Fibroblast of lung (primary cell): ENCODE data around the gene IFTAP. TPM values are rescaled to one million over a fixed set of nuclear protein-coding genes. Genes with fewer than 3 reads are reported as not detected.

Experiments
- DNase-seq, 2 donors: peaks; one replicate each; pipeline versions ENCODE4 v3.0.0 to v3.0.0-alpha.2; 2010; ENCODE audit warnings: low read depth in 2 of 2
- H2AFZ ChIP-seq: 2 replicates; pipeline ENCODE4 v1.5.1; 2012; ENCODE audit warnings: low read length, control low read depth, inconsistent platforms
- H3K27ac ChIP-seq: 2 replicates; pipeline ENCODE4 v1.5.1; 2011; ENCODE audit warnings: low read length, control low read depth; ENCODE audit not compliant: insufficient read depth
- H3K27me3 ChIP-seq: 2 replicates; pipeline ENCODE4 v1.5.1; 2011; ENCODE audit warnings: mild to moderate bottlenecking, low read length; ENCODE audit not compliant: control insufficient read depth, insufficient read depth
- H3K36me3 ChIP-seq: 2 replicates; pipeline ENCODE4 v1.5.1; 2011; ENCODE audit warnings: low read length; ENCODE audit not compliant: control insufficient read depth, insufficient read depth
- H3K4me1 ChIP-seq: 2 replicates; pipeline ENCODE4 v1.5.1; 2011; ENCODE audit warnings: low read length; ENCODE audit not compliant: control insufficient read depth, insufficient read depth; ENCODE audit errors: extremely low read depth
- H3K4me2 ChIP-seq: 2 replicates; pipeline ENCODE4 v1.5.1; 2011; ENCODE audit warnings: low read length, control low read depth; ENCODE audit not compliant: insufficient read depth; ENCODE audit errors: extremely low read depth
- H3K4me3 ChIP-seq, 4 experiments: fragments of 200-600 bp in 1 of 4; sonication (generic) in 1 of 4; replicated peaks in 1 of 4; 2 replicates each; pipeline ENCODE4 v1.5.1; 2011 to 2016; ENCODE audit warnings: low read length in 4 of 4, low read depth in 3 of 4, mild to moderate bottlenecking in 3 of 4, control low read depth in 2 of 4, inconsistent platforms in 1 of 4, mixed read lengths in 1 of 4; ENCODE audit not compliant: insufficient read depth in 1 of 4; ENCODE audit errors: control extremely low read depth in 1 of 4
- H3K79me2 ChIP-seq: 2 replicates; pipeline ENCODE4 v1.5.1; 2012; ENCODE audit warnings: mild to moderate bottlenecking, low read length, inconsistent platforms; ENCODE audit not compliant: control insufficient read depth, insufficient read depth
- H3K9ac ChIP-seq: 2 replicates; pipeline ENCODE4 v1.5.1; 2011; ENCODE audit warnings: mild to moderate bottlenecking, low read length, control low read depth; ENCODE audit not compliant: insufficient read depth
- H3K9me3 ChIP-seq: 2 replicates; pipeline ENCODE4 v1.5.1; 2012; ENCODE audit warnings: low read depth, low read length; ENCODE audit not compliant: control insufficient read depth, insufficient read depth
- H4K20me1 ChIP-seq: 2 replicates; pipeline ENCODE4 v1.5.1; 2011; ENCODE audit warnings: low read length; ENCODE audit not compliant: control insufficient read depth, insufficient read depth; ENCODE audit errors: extremely low read depth
- CTCF ChIP-seq, 2 donors: IDR thresholded peaks in 1 of 2; conservative IDR thresholded peaks in 1 of 2; 1 replicate in 1 of 2; 2 replicates in 1 of 2; pipeline ENCODE4 v1.5.1; 2011 to 2012; ENCODE audit warnings: low read length in 2 of 2, control low read depth in 1 of 2, inconsistent platforms in 1 of 2, low read depth in 1 of 2, mild to moderate bottlenecking in 1 of 2
- EZH2 ChIP-seq: IDR thresholded peaks from 2 replicates; pipeline ENCODE4 v1.5.1; 2012; ENCODE audit warnings: low read length, control low read depth, mild to moderate bottlenecking; ENCODE audit errors: missing control alignments
- polyA plus RNA-seq, 2 donors: library from polyadenylated mRNA; depleted of rRNA in 1 of 2; stranded (reverse) in 1 of 2; unstranded in 1 of 2; fragments of >200 nt; gene quantifications; 2 replicates each; pipeline ENCODE4 v1.2.1, GENCODE V29; 2011 to 2012; ENCODE audit warnings: missing spikeins in 1 of 2
- total RNA-seq: library from RNA; depleted of rRNA; stranded (reverse); fragments of >200 nt; gene quantifications from 2 replicates; pipeline ENCODE4 v1.2.1, GENCODE V29; 2014

The IFTAP gene
- total and polyA plus RNA-seq, 2 donors (not counting 1 experiment from before 2014, with no cell fraction given) = 41.1 to 42.7 TPM

DNA sequence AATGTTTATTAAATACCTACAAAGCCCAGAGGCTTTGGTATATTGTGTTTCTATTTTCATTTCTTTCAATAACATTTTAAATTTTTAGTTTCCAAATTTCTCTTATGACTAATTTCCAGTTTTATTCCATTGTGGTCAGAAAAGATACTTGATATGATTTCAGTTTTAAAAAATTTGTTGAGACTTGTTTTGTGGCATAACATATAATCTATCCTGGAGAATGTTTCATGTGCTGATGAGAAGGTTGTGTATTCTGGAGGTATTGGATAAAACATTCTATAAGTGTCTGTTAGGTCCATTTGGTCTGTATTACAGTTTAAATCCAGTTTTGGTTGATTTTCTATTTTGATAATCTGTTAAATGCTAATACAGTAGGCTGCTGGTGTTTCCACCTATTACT, 36.3 kb upstream of the IFTAP start:
- H3K27me3 ChIP-seq = peaks cover 6% of the 10 kb centered on the region
- no peak overlapping the region for H3K4me2 ChIP-seq
- no peaks in the 10 kb centered on the region for H3K9me3 ChIP-seq
- H2AFZ ChIP-seq = no peak overlapping the region
- H3K9ac ChIP-seq = no peak overlapping the region
- H3K4me1 ChIP-seq = no peaks in the 10 kb centered on the region
- no peaks in the 10 kb centered on the region for H3K36me3 ChIP-seq
- DNase-seq = no peak
- no peaks in the 10 kb centered on the region for H3K79me2 ChIP-seq
- no peaks in the 10 kb centered on the region for H4K20me1 ChIP-seq
- TF ChIP-seq EZH2 = no peak
- TF ChIP-seq CTCF (conservative IDR thresholded peaks at IDR 0.05 in 1 of 2, IDR thresholded peaks at IDR 0.05 in 1 of 2; ENCODE audit: low read depth in 1 of 2, low read length in 2 of 2) = no peak
- no peak overlapping the region for H3K27ac ChIP-seq
- no peak overlapping the region for H3K4me3 ChIP-seq

GRCh38 chr11:36558571-36559413, 35.5 kb upstream of the IFTAP start:
- Histone ChIP-seq H2AFZ (no peak overlapping the region), H4K20me1 (no peaks in the 10 kb centered on the region), H3K27me3 (peaks cover 6% of the 10 kb centered on the region), H3K9me3 (no peaks in the 10 kb centered on the region), H3K4me3 (no peak overlapping the region), H3K4me1 (no peaks in the 10 kb centered on the region), H3K27ac (no peak overlapping the region), H3K9ac (no peak overlapping the region), H3K36me3 (no peaks in the 10 kb centered on the region), H3K4me2 (no peak overlapping the region), H3K79me2 (no peaks in the 10 kb centered on the region)
- no peak for DNase-seq
- no peak for TF ChIP-seq EZH2
- TF ChIP-seq CTCF (conservative IDR thresholded peaks at IDR 0.05 in 1 of 2, IDR thresholded peaks at IDR 0.05 in 1 of 2; ENCODE audit: low read depth in 1 of 2, low read length in 2 of 2) = no peak

DNA sequence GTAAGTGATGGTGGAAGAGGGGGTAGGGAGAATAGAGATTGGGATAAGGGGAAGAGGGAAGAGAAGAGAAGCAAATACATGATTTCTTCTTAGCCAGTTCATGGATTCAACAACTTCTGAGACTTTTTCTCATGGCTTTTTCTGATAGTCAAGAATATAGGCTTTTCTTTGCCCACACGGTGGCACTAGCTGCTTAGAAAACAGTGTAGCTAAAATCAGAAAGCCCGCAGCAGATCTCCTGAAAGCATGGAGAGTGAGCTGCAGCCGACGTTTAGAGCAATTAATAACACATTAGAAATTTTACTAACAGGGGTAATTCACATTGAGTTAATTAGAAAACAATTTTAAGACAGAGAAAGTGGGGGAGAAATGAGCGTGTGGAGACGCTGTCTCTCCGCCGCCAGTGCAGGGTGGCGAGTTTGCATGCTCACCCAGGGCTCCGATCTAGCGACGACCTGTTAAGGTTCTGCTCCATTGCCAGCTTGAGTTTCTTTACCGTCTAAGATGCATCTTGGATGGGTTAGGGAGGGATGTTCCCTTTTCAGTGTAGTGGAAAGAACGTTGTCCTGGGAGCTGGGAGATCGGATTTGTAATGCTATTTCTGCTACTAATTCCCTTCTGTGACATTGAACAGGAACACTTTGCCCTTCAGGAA, 29.8 kb upstream of the IFTAP start:
- TF ChIP-seq CTCF (conservative IDR thresholded peaks at IDR 0.05 in 1 of 2, IDR thresholded peaks at IDR 0.05 in 1 of 2; ENCODE audit: low read depth in 1 of 2, low read length in 2 of 2) = peak; percentile 70 to 78
- peak; percentile 25 for TF ChIP-seq EZH2
- DNase-seq = peak; percentile 46 to 77
- Histone ChIP-seq H3K27me3 (peaks cover 14% of the 10 kb centered on the region), H3K4me2 (peak overlapping the region; percentile 69), H3K9ac (no peak overlapping the region), H3K4me1 (no peaks in the 10 kb centered on the region), H3K27ac (no peak overlapping the region), H3K79me2 (no peaks in the 10 kb centered on the region), H4K20me1 (no peaks in the 10 kb centered on the region), H3K9me3 (no peaks in the 10 kb centered on the region), H3K36me3 (no peaks in the 10 kb centered on the region), H3K4me3 (peak overlapping the region; percentile 4 to 51 (median 34)), H2AFZ (peak overlapping the region; percentile 50)
